Hepatocyte (in vitro differentiated cells): ENCODE data around the gene PSMD12. TPM values are rescaled to one million over a fixed set of nuclear protein-coding genes. Genes with fewer than 3 reads are reported as not detected.
"Not testable (repeated sequence)": the region's sequence is repeated elsewhere in the genome, so short reads cannot be mapped to it uniquely, and the experiment has no call there.

ENCODE experiments used
- DNase-seq: peaks from one replicate; pipeline ENCODE4 v3.0.0-alpha.2; 2016; ENCODE audit warnings: low spot score
- H2AFZ ChIP-seq: fragments of 200-600 bp; sonication (generic); 2 replicates; pipeline ENCODE4 v1.6.0; 2016; ENCODE audit warnings: antibody characterized with exemption, mild to moderate bottlenecking
- H3K27ac ChIP-seq: fragments of 200-600 bp; sonication (generic); 2 replicates; pipeline ENCODE4 v1.5.1; 2016; ENCODE audit warnings: mild to moderate bottlenecking
- H3K27me3 ChIP-seq: fragments of 200-600 bp; sonication (generic); 2 replicates; pipeline ENCODE4 v1.6.1; 2016
- H3K36me3 ChIP-seq: fragments of 200-600 bp; sonication (generic); replicated peaks from 2 replicates; pipeline ENCODE4 v1.5.1; 2016; ENCODE audit warnings: low read depth; ENCODE audit not compliant: insufficient read depth
- H3K4me1 ChIP-seq: fragments of 200-600 bp; sonication (generic); 2 replicates; pipeline ENCODE4 v1.5.1; 2016; ENCODE audit warnings: mild to moderate bottlenecking, moderate library complexity; ENCODE audit not compliant: insufficient read depth
- H3K4me2 ChIP-seq: fragments of 200-600 bp; sonication (generic); 2 replicates; pipeline ENCODE4 v1.6.0; 2016
- H3K4me3 ChIP-seq: fragments of 200-600 bp; sonication (generic); 2 replicates; pipeline ENCODE4 v1.5.1; 2016; ENCODE audit warnings: mild to moderate bottlenecking
- H3K79me2 ChIP-seq: fragments of 200-600 bp; sonication (generic); 2 replicates; pipeline ENCODE4 v1.6.0; 2017; ENCODE audit warnings: mild to moderate bottlenecking
- H3K9me2 ChIP-seq: fragments of 200-600 bp; sonication (generic); replicated peaks from 2 replicates; pipeline ENCODE4 v1.6.0; 2017; ENCODE audit warnings: mild to moderate bottlenecking; ENCODE audit not compliant: insufficient read depth
- H3K9me3 ChIP-seq: fragments of 200-600 bp; sonication (generic); 2 replicates; pipeline ENCODE4 v1.5.1; 2016; ENCODE audit warnings: low read depth, mild to moderate bottlenecking
- H4K20me1 ChIP-seq: fragments of 200-600 bp; sonication (generic); 2 replicates; pipeline ENCODE4 v1.6.0; 2016; ENCODE audit warnings: mild to moderate bottlenecking; ENCODE audit not compliant: insufficient read depth, poor library complexity, severe bottlenecking
- EZH2 ChIP-seq: fragments of 200-600 bp; sonication (generic); IDR thresholded peaks from 2 replicates; pipeline ENCODE4 v1.6.1; 2016; ENCODE audit warnings: antibody characterized with exemption, mild to moderate bottlenecking, borderline replicate concordance
- EZH2phosphoT487 ChIP-seq: fragments of 200-600 bp; sonication (generic); IDR thresholded peaks from one replicate; pipeline ENCODE4 v1.6.1; 2018; ENCODE audit warnings: antibody characterized with exemption, mild to moderate bottlenecking, low read depth, moderate library complexity; ENCODE audit not compliant: unreplicated experiment, severe bottlenecking
- WGBS: methylation state at CpG from one replicate; pipeline ENCODE4 v1.1.6; 2016; ENCODE audit warnings: low lambda C conversion rate; ENCODE audit errors: missing lambda C conversion rate; 5-methylcytosine and 5-hydroxymethylcytosine counted together
- polyA plus RNA-seq: library from polyadenylated mRNA; unstranded; fragments of >200 nt; fragmentation: Nextera tagmentation; extraction: Ambion mirVana; gene quantifications from 2 replicates; pipeline ENCODE4 v1.2.1, GENCODE V29; 2016
- total RNA-seq: library from RNA; depleted of rRNA; stranded (reverse); fragments of >200 nt; gene quantifications from 2 replicates; pipeline ENCODE4 v1.2.3, GENCODE V29; 2014
- TF ChIP-seq, protein P1 (sequence below): fragments of 200-600 bp; sonication (generic); IDR thresholded peaks from 2 replicates; pipeline ENCODE4 v1.5.1; 2016; ENCODE audit warnings: antibody characterized with exemption, mild to moderate bottlenecking; ENCODE audit not compliant: poor library complexity

The PSMD12 gene
- total and polyA plus RNA-seq, 2 experiments from 2014 or later, result 28.4 to 65.3 TPM

DNA sequence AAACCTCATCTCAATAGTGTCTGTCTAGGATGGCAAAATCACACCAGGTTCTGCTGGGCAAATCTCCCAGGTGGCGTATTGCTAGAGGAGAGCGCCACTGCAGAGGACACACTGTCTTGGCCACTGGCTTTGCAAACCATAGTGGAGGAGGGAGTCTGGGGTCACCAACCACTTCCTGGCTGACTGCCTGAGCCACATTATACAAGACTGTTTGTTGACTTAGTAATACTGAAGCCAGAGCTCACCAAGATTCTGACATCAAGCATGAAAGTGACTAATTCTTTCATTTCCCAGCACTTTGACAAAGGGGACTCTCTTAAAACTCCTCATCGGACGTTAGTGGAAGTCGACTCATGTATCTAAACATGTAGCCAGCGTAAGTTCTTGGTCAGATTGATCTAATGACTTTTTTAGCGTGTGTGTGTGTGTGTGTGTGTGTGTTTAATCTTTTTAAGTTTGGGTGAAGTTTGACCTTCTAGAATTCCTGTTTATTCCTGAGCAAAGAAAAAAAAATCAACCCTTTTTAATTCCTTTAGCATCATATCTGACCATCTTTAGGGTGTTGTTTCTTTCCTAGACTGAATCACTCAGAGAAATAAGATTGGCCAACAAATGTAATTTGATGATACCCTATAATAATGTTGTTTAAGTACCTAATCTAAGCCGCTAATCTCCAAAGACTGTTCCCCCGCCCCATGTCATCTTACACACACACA lies 24.4 kb upstream of the PSMD12 start:
- H3K9me2 ChIP-seq, result no peaks in the 10 kb centered on the region
- H3K4me1 ChIP-seq, result peaks cover 14% of the 10 kb centered on the region
- no peaks in the 10 kb centered on the region for H3K36me3 ChIP-seq
- peaks cover 7% of the 10 kb centered on the region for H3K79me2 ChIP-seq
- peak overlapping the region; percentile 39 for H3K4me2 ChIP-seq
- H4K20me1 ChIP-seq, result no peaks in the 10 kb centered on the region
- no peaks in the 10 kb centered on the region for H3K9me3 ChIP-seq
- H3K4me3 ChIP-seq, result no peak overlapping the region
- peak; percentile 46 for DNase-seq
- H2AFZ ChIP-seq, result no peak overlapping the region
- H3K27me3 ChIP-seq, result no peaks in the 10 kb centered on the region
- WGBS, result 72% methylated on average over 9 of the region's 9 CpGs
- peak overlapping the region; percentile 50 for H3K27ac ChIP-seq
- TF ChIP-seq, protein P1, sequence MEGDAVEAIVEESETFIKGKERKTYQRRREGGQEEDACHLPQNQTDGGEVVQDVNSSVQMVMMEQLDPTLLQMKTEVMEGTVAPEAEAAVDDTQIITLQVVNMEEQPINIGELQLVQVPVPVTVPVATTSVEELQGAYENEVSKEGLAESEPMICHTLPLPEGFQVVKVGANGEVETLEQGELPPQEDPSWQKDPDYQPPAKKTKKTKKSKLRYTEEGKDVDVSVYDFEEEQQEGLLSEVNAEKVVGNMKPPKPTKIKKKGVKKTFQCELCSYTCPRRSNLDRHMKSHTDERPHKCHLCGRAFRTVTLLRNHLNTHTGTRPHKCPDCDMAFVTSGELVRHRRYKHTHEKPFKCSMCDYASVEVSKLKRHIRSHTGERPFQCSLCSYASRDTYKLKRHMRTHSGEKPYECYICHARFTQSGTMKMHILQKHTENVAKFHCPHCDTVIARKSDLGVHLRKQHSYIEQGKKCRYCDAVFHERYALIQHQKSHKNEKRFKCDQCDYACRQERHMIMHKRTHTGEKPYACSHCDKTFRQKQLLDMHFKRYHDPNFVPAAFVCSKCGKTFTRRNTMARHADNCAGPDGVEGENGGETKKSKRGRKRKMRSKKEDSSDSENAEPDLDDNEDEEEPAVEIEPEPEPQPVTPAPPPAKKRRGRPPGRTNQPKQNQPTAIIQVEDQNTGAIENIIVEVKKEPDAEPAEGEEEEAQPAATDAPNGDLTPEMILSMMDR, result no peak
- no peak for TF ChIP-seq EZH2
- no peak for TF ChIP-seq EZH2phosphoT487

DNA sequence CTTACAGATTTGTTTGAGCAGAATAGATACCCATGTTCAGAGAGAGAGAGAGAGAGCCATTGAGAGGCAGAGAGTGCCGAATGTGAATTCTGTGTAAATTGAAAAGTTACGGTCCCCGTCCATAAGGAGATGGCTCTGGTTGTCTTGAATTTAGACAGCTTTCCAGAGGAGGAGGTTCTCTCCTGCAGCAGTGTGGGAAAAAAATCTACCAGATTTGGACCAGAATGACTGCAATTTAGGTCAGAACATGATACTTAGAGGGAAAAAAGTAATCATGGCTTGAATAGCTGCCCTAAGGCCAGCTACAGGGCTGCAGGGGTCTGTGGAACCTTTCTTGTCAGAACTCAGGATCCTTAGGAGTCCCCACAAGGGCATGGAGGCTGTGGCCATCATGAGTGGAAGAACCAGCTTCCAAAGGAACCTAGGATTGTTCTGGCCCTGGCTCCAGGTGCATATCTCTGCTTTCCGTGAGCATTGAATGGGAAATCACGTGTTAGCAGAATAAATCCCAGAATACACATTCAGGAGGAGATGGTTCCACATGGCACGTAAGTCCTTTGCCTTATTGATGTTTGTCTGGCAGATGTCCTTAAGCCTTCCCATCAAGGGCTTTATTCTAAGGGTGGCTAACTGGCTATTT lies 23.7 kb upstream of the PSMD12 start:
- peaks cover 12% of the 10 kb centered on the region for H3K79me2 ChIP-seq

DNA sequence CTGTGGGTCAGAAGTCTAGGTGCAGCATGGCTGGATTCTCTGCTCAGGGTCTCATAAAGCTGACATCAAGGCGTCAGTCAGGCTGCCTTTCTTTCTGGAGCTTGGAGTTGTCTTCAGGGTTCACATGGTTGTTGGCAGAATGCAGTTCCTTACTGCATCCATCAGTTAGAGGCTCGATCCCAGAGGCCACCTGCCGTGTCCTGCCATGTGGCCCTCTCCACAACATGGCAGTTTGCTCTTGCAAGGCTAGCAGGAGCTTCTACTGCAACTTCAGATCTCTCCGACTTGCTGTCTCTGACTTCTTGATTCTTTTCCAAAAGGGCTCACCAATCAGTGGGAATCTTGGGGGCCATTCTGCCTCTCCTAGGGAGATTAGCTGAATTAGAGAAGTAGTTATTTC lies 22.6 kb upstream of the PSMD12 start:
- H3K79me2 ChIP-seq, result peaks cover 21% of the 10 kb centered on the region
- H3K27ac ChIP-seq, result no peak overlapping the region
- no peak overlapping the region for H3K4me3 ChIP-seq
- DNase-seq, result no peak
- no peaks in the 10 kb centered on the region for H3K9me3 ChIP-seq
- no peaks in the 10 kb centered on the region for H3K9me2 ChIP-seq
- no peaks in the 10 kb centered on the region for H3K36me3 ChIP-seq
- no peak overlapping the region for H2AFZ ChIP-seq
- H3K4me2 ChIP-seq, result no peak overlapping the region
- H3K4me1 ChIP-seq, result peaks cover 14% of the 10 kb centered on the region
- WGBS, result 90% methylated on average over 4 of the region's 4 CpGs
- TF ChIP-seq EZH2phosphoT487, result no peak
- no peak for TF ChIP-seq EZH2
- TF ChIP-seq, protein P1, result no peak
- no peaks in the 10 kb centered on the region for H3K27me3 ChIP-seq
- H4K20me1 ChIP-seq, result no peaks in the 10 kb centered on the region

More for the DNA sequence above, 23.7 kb upstream of the PSMD12 start:
- Histone ChIP-seq H2AFZ (no peak overlapping the region), H3K4me1 (peaks cover 14% of the 10 kb centered on the region), H3K36me3 (no peaks in the 10 kb centered on the region), H4K20me1 (no peaks in the 10 kb centered on the region), H3K27ac (peak overlapping the region; percentile 50), H3K9me2 (no peaks in the 10 kb centered on the region), H3K9me3 (no peaks in the 10 kb centered on the region), H3K4me3 (no peak overlapping the region), H3K27me3 (no peaks in the 10 kb centered on the region), H3K4me2 (peak overlapping the region; percentile 39)
- DNase-seq, result no peak
- 81% methylated on average over 6 of the region's 6 CpGs for WGBS
- TF ChIP-seq, protein P1, result no peak
- TF ChIP-seq EZH2 (no peak), EZH2phosphoT487 (no peak)

DNA sequence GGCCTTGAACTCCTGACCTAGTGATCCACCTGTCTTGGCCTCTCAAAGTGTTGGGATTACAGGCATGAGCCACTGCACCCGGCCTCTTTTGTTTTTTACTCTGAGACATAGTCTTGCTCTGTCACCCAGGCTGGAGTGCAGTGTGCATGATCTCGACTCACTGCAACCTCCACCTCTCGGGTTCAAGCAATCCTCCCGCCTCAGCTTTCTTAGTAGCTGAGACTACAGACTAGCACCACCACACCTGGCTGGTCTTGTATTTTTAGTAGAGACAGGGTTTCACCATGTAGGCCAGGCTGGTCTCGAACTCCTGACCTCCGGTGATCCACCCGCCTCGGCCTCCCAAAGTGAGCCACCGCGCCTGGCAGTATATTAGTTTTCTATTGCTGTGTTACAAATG lies 22.2 kb upstream of the PSMD12 start:
- WGBS, result 98% methylated on average over 10 of the region's 10 CpGs
- not testable (repeated sequence) for H3K4me2 ChIP-seq, H3K9me2 ChIP-seq, H2AFZ ChIP-seq, H3K27me3 ChIP-seq, H3K27ac ChIP-seq, H4K20me1 ChIP-seq, H3K4me3 ChIP-seq, H3K36me3 ChIP-seq, DNase-seq, H3K9me3 ChIP-seq
- Histone ChIP-seq H3K4me1 (peaks cover 14% of the 10 kb centered on the region), H3K79me2 (peaks cover 26% of the 10 kb centered on the region)
